Activated naive CD8-positive, alpha-beta T cell treated with anti-CD3 and anti-CD28 coated beads for 36 hours (primary cell): ENCODE data around the gene GNAS. TPM values are rescaled to one million over a fixed set of nuclear protein-coding genes. Genes with fewer than 3 reads are reported as not detected.
A peak's percentile ranks its signal among the peaks of the same experiment; 100 is the strongest.

Experiments used
- DNase-seq: peaks from one replicate; pipeline ENCODE4 v3.0.0; 2021
- H3K27ac Mint-ChIP-seq: one replicate; pipeline ENCODE4 v1.8.0; 2022; ENCODE audit warnings: mild to moderate bottlenecking, moderate library complexity, mixed read lengths
- H3K27me3 Mint-ChIP-seq: one replicate; pipeline ENCODE4 v1.8.0; 2022; ENCODE audit warnings: mild to moderate bottlenecking, mixed read lengths
- H3K36me3 Mint-ChIP-seq: one replicate; pipeline ENCODE4 v1.8.0; 2021; ENCODE audit warnings: mild to moderate bottlenecking, mixed read lengths
- H3K4me1 Mint-ChIP-seq: one replicate; pipeline ENCODE4 v1.8.0; 2021; ENCODE audit warnings: mixed read lengths
- H3K4me3 Mint-ChIP-seq: one replicate; pipeline ENCODE4 v1.8.0; 2022; ENCODE audit warnings: mild to moderate bottlenecking, moderate library complexity, mixed read lengths
- H3K9me3 Mint-ChIP-seq: one replicate; pipeline ENCODE4 v1.8.0; 2022; ENCODE audit warnings: mixed read lengths
- total RNA-seq, 2 experiments: library from RNA; stranded (reverse); gene quantifications; one replicate each; pipeline ENCODE4 v1.2.3, GENCODE V29; 2021

Gene GNAS
- total RNA-seq, 2 experiments from 2014 or later, result 779 to 785 TPM

GRCh38 chr20:58877050-58877975, 24.8 kb downstream of the GNAS start:
- peaks cover 21% of the 10 kb centered on the region for H3K4me1 Mint-ChIP-seq
- no peak for DNase-seq
- no peak overlapping the region for H3K4me3 Mint-ChIP-seq
- H3K27ac Mint-ChIP-seq, result peak overlapping the region; percentile 35
- H3K27me3 Mint-ChIP-seq, result no peaks in the 10 kb centered on the region
- H3K9me3 Mint-ChIP-seq, result no peaks in the 10 kb centered on the region
- H3K36me3 Mint-ChIP-seq, result no peaks in the 10 kb centered on the region

- no peaks in the 10 kb centered on the region for H3K9me3 Mint-ChIP-seq
- DNase-seq, result no peak
- H3K4me1 Mint-ChIP-seq, result peaks cover 21% of the 10 kb centered on the region
- H3K4me3 Mint-ChIP-seq, result no peak overlapping the region
- peak overlapping the region; percentile 35 for H3K27ac Mint-ChIP-seq
- no peaks in the 10 kb centered on the region for H3K27me3 Mint-ChIP-seq
- no peaks in the 10 kb centered on the region for H3K36me3 Mint-ChIP-seq
Measured at GRCh38 chr20:58877976-58878360, 25.5 kb downstream of the GNAS start.

GRCh38 chr20:58878399-58878798, 25.9 kb downstream of the GNAS start:
- H3K36me3 Mint-ChIP-seq, result no peaks in the 10 kb centered on the region
- DNase-seq, result no peak
- peaks cover 21% of the 10 kb centered on the region for H3K4me1 Mint-ChIP-seq
- H3K27me3 Mint-ChIP-seq, result no peaks in the 10 kb centered on the region
- no peak overlapping the region for H3K27ac Mint-ChIP-seq
- no peak overlapping the region for H3K4me3 Mint-ChIP-seq
- no peaks in the 10 kb centered on the region for H3K9me3 Mint-ChIP-seq

GRCh38 chr20:58880441-58880840, 27.9 kb downstream of the GNAS start:
- Mint-ChIP-seq H3K36me3 (no peaks in the 10 kb centered on the region), H3K27ac (no peak overlapping the region), H3K9me3 (no peaks in the 10 kb centered on the region), H3K27me3 (no peaks in the 10 kb centered on the region), H3K4me3 (no peak overlapping the region), H3K4me1 (peaks cover 21% of the 10 kb centered on the region)
- DNase-seq, result no peak

- Mint-ChIP-seq H3K27ac (no peak overlapping the region), H3K4me3 (no peak overlapping the region), H3K9me3 (no peaks in the 10 kb centered on the region), H3K27me3 (no peaks in the 10 kb centered on the region), H3K36me3 (no peaks in the 10 kb centered on the region), H3K4me1 (peaks cover 25% of the 10 kb centered on the region)
- DNase-seq, result no peak
Measured at GRCh38 chr20:58880994-58881752, 28.7 kb downstream of the GNAS start.

- Mint-ChIP-seq H3K36me3 (no peaks in the 10 kb centered on the region), H3K4me1 (peaks cover 34% of the 10 kb centered on the region), H3K4me3 (no peak overlapping the region), H3K9me3 (no peaks in the 10 kb centered on the region), H3K27me3 (no peaks in the 10 kb centered on the region), H3K27ac (no peak overlapping the region)
- DNase-seq, result no peak
Measured at GRCh38 chr20:58882704-58883089, 30.2 kb downstream of the GNAS start.

- Mint-ChIP-seq H3K4me3 (no peak overlapping the region), H3K27ac (no peak overlapping the region), H3K27me3 (no peaks in the 10 kb centered on the region), H3K36me3 (peaks cover 3% of the 10 kb centered on the region), H3K4me1 (peaks cover 32% of the 10 kb centered on the region), H3K9me3 (no peaks in the 10 kb centered on the region)
- no peak for DNase-seq
Measured at GRCh38 chr20:58883241-58883691, 30.8 kb downstream of the GNAS start.

- no peaks in the 10 kb centered on the region for H3K9me3 Mint-ChIP-seq
- no peak overlapping the region for H3K27ac Mint-ChIP-seq
- no peak for DNase-seq
- H3K4me3 Mint-ChIP-seq, result no peak overlapping the region
- no peaks in the 10 kb centered on the region for H3K27me3 Mint-ChIP-seq
- peaks cover 3% of the 10 kb centered on the region for H3K36me3 Mint-ChIP-seq
- H3K4me1 Mint-ChIP-seq, result peaks cover 29% of the 10 kb centered on the region
Measured at GRCh38 chr20:58884966-58885365, 32.5 kb downstream of the GNAS start.

GRCh38 chr20:58886546-58886945, 34.0 kb downstream of the GNAS start:
- no peak for DNase-seq

GRCh38 chr20:58888103-58888502, 35.6 kb downstream of the GNAS start:
- DNase-seq, result no peak
- Mint-ChIP-seq H3K27ac (peak overlapping the region; percentile 78), H3K4me3 (peak overlapping the region; percentile 85)

More at GRCh38 chr20:58886546-58886945, 34.0 kb downstream of the GNAS start:
- Mint-ChIP-seq H3K27ac (no peak overlapping the region), H3K9me3 (no peaks in the 10 kb centered on the region), H3K36me3 (peaks cover 3% of the 10 kb centered on the region), H3K27me3 (no peaks in the 10 kb centered on the region), H3K4me3 (no peak overlapping the region), H3K4me1 (peaks cover 25% of the 10 kb centered on the region)

GRCh38 chr20:58888521-58889333, 36.2 kb downstream of the GNAS start:
- DNase-seq, result peak; percentile 79
- Mint-ChIP-seq H3K27ac (peak overlapping the region; percentile 78), H3K4me3 (peak overlapping the region; percentile 85), H3K36me3 (peaks cover 16% of the 10 kb centered on the region), H3K27me3 (peaks cover 4% of the 10 kb centered on the region), H3K9me3 (no peaks in the 10 kb centered on the region), H3K4me1 (peaks cover 32% of the 10 kb centered on the region)

More at GRCh38 chr20:58888103-58888502, 35.6 kb downstream of the GNAS start:
- Mint-ChIP-seq H3K4me1 (peaks cover 27% of the 10 kb centered on the region), H3K9me3 (no peaks in the 10 kb centered on the region), H3K36me3 (peaks cover 12% of the 10 kb centered on the region), H3K27me3 (peaks cover 4% of the 10 kb centered on the region)

- Mint-ChIP-seq H3K4me3 (peak overlapping the region; percentile 84), H3K27ac (peak overlapping the region; percentile 88), H3K36me3 (peaks cover 18% of the 10 kb centered on the region), H3K9me3 (no peaks in the 10 kb centered on the region), H3K4me1 (peaks cover 38% of the 10 kb centered on the region), H3K27me3 (peaks cover 4% of the 10 kb centered on the region)
- DNase-seq, result no peak
Measured at GRCh38 chr20:58889334-58889760, 36.8 kb downstream of the GNAS start.

- DNase-seq, result peak; percentile 14
- Mint-ChIP-seq H3K9me3 (no peaks in the 10 kb centered on the region), H3K4me1 (peaks cover 44% of the 10 kb centered on the region), H3K27ac (peak overlapping the region; percentile 97), H3K36me3 (peaks cover 22% of the 10 kb centered on the region), H3K4me3 (peak overlapping the region; percentile 93), H3K27me3 (peaks cover 4% of the 10 kb centered on the region)
Measured at GRCh38 chr20:58889798-58890517, 37.4 kb downstream of the GNAS start.

GRCh38 chr20:58890518-58891085, 38.1 kb downstream of the GNAS start:
- H3K27me3 Mint-ChIP-seq, result peaks cover 4% of the 10 kb centered on the region
- H3K27ac Mint-ChIP-seq, result peak overlapping the region; percentile 97
- peak overlapping the region; percentile 86 for H3K4me3 Mint-ChIP-seq
- H3K4me1 Mint-ChIP-seq, result peaks cover 50% of the 10 kb centered on the region
- no peaks in the 10 kb centered on the region for H3K9me3 Mint-ChIP-seq
- peaks cover 28% of the 10 kb centered on the region for H3K36me3 Mint-ChIP-seq
- DNase-seq, result peak; percentile 83
